Gastroesophageal sphincter (tissue), 4 donors: ENCODE results near the gene SORD. TPM values are rescaled to one million over a fixed set of nuclear protein-coding genes. Genes with fewer than 3 reads are reported as not detected.
"Not testable (repeated sequence)": the region's sequence is repeated elsewhere in the genome, so short reads cannot be mapped to it uniquely, and the experiment has no call there.

Experiments used
- ATAC-seq: fragments of 150-250 bp; one replicate; pipeline ENCODE4 v1.9.1; 2016; ENCODE audit warnings: mild to moderate bottlenecking, moderate library complexity
- H3K27ac ChIP-seq, 4 donors: fragments of 200-600 bp; sonication (generic) in 3 of 4; 1 replicate in 3 of 4; 2 replicates in 1 of 4; pipeline ENCODE4 v1.5.1; 2016 to 2019
- H3K27me3 ChIP-seq: fragments of 200-600 bp; sonication (generic); one replicate; pipeline ENCODE4 v1.5.1; 2019
- H3K36me3 ChIP-seq, 2 donors: fragments of 200-600 bp; sonication (generic); one replicate each; pipeline ENCODE4 v1.5.1; 2019; ENCODE audit warnings: control low read depth in 1 of 2
- H3K4me1 ChIP-seq, 3 donors: fragments of 200-600 bp; sonication (generic); 1 replicate in 2 of 3; 2 replicates in 1 of 3; pipeline ENCODE4 v1.5.1; 2016 to 2019; ENCODE audit warnings: control low read depth in 2 of 3
- H3K4me3 ChIP-seq, 2 donors: fragments of 200-600 bp; sonication (generic); one replicate each; pipeline ENCODE4 v1.5.1; 2019; ENCODE audit warnings: mild to moderate bottlenecking in 1 of 2, moderate library complexity in 1 of 2
- H3K9me3 ChIP-seq, 3 donors: fragments of 200-600 bp; sonication (generic); one replicate each; pipeline ENCODE4 v1.5.1; 2017 to 2019; ENCODE audit warnings: control low read depth in 2 of 3
- CTCF ChIP-seq, 4 experiments: fragments of 200-600 bp in 2 of 4; fragments of 450-650 bp in 2 of 4; sonication (generic) in 1 of 4; IDR thresholded peaks; one replicate each; pipeline ENCODE4 v1.5.1; 2017 to 2019; ENCODE audit warnings: antibody characterized with exemption in 4 of 4, mild to moderate bottlenecking in 2 of 4, moderate library complexity in 2 of 4
- EP300 ChIP-seq: sonication (generic); formaldehyde crosslinking; IDR thresholded peaks from one replicate; pipeline ENCODE4 v1.6.1; 2017; ENCODE audit warnings: antibody characterized with exemption, mild to moderate bottlenecking
- POLR2A ChIP-seq, 2 donors: fragments of 450-650 bp; IDR thresholded peaks; one replicate each; pipeline ENCODE4 v1.6.1; 2017; ENCODE audit warnings: antibody characterized with exemption in 2 of 2, mild to moderate bottlenecking in 2 of 2, moderate library complexity in 1 of 2
- POLR2AphosphoS5 ChIP-seq: sonication (generic); formaldehyde crosslinking; IDR thresholded peaks from one replicate; pipeline ENCODE4 v1.6.1; 2017; ENCODE audit warnings: antibody characterized with exemption
- WGBS, 2 donors: methylation state at CpG; one replicate each; pipeline ENCODE4 v1.1.5; 2018; ENCODE audit warnings: low coverage in 1 of 2; 5-methylcytosine and 5-hydroxymethylcytosine counted together
- total RNA-seq, 4 donors: library from RNA; depleted of rRNA; stranded (reverse); fragments of >200 nt; gene quantifications; one replicate each; pipeline ENCODE4 v1.1.0, GENCODE V29; 2016

Gene SORD
- total RNA-seq, 4 donors from 2014 or later = 2.6 to 9.4 (median 7.9) TPM

GRCh38 chr15:45101749-45102148 is 78.8 kb downstream of the SORD start:
- Histone ChIP-seq H3K9me3 (no peaks in the 10 kb centered on the region), H3K4me3 (no peak overlapping the region), H3K36me3 (no peaks in the 10 kb centered on the region), H3K27me3 (peaks cover 11% of the 10 kb centered on the region), H3K4me1 (no peaks in the 10 kb centered on the region), H3K27ac (no peak overlapping the region)
- ATAC-seq = no peak
- 60 to 73% methylated on average over 1 to 7 of the region's 12 CpGs for WGBS, 2 donors
- TF ChIP-seq POLR2AphosphoS5 (no peak), EP300 (no peak), POLR2A (IDR thresholded peaks at IDR 0.05) (no peak), CTCF (IDR thresholded peaks at IDR 0.05) (no peak)

GRCh38 chr15:45102226-45102625 is 79.2 kb downstream of the SORD start:
- H3K9me3 ChIP-seq = no peaks in the 10 kb centered on the region
- WGBS, 2 donors = 67% methylated on average over 1 of the region's 6 CpGs; no CpG with 5 or more reads in 1 of the 2 donors
- no peak overlapping the region for H3K27ac ChIP-seq
- no peak for TF ChIP-seq POLR2A (IDR thresholded peaks at IDR 0.05)
- TF ChIP-seq POLR2AphosphoS5 = no peak
- no peak for TF ChIP-seq CTCF (IDR thresholded peaks at IDR 0.05)
- TF ChIP-seq EP300 = no peak
- no peaks in the 10 kb centered on the region for H3K36me3 ChIP-seq
- no peak overlapping the region for H3K4me3 ChIP-seq
- ATAC-seq = no peak
- peaks cover 11% of the 10 kb centered on the region for H3K27me3 ChIP-seq
- H3K4me1 ChIP-seq = no peaks in the 10 kb centered on the region

- not testable (repeated sequence) for H3K9me3 ChIP-seq, H3K27ac ChIP-seq, ATAC-seq, H3K4me1 ChIP-seq, H3K4me3 ChIP-seq, H3K36me3 ChIP-seq
- 75 to 92% methylated on average over 1 to 2 of the region's 9 CpGs for WGBS, 2 donors
- peaks cover 22% of the 10 kb centered on the region for H3K27me3 ChIP-seq
Measured at GRCh38 chr15:45104170-45104569, 81.2 kb downstream of the SORD start.

- WGBS, 2 donors = 88% methylated on average over 7 of the region's 11 CpGs; no CpG with 5 or more reads in 1 of the 2 donors
- H3K4me3 ChIP-seq = no peak overlapping the region
- H3K27me3 ChIP-seq = peaks cover 36% of the 10 kb centered on the region
- ATAC-seq = no peak
- H3K27ac ChIP-seq = no peak overlapping the region
- H3K4me1 ChIP-seq = no peaks in the 10 kb centered on the region
- H3K36me3 ChIP-seq = no peaks in the 10 kb centered on the region
- H3K9me3 ChIP-seq = no peaks in the 10 kb centered on the region
- no peak for TF ChIP-seq EP300
- no peak for TF ChIP-seq POLR2AphosphoS5
- TF ChIP-seq POLR2A (IDR thresholded peaks at IDR 0.05) = no peak
Measured at GRCh38 chr15:45105586-45105985, 82.6 kb downstream of the SORD start.

- H3K27me3 ChIP-seq = peaks cover 40% of the 10 kb centered on the region
- no peaks in the 10 kb centered on the region for H3K4me1 ChIP-seq
- H3K27ac ChIP-seq = no peak overlapping the region
- no peak overlapping the region for H3K4me3 ChIP-seq
- H3K9me3 ChIP-seq = no peaks in the 10 kb centered on the region
- WGBS, 2 donors = 55% methylated on average over 4 of the region's 15 CpGs; no CpG with 5 or more reads in 1 of the 2 donors
- no peak for TF ChIP-seq EP300
- no peak for TF ChIP-seq CTCF (IDR thresholded peaks at IDR 0.05)
- TF ChIP-seq POLR2AphosphoS5 = no peak
- no peak for TF ChIP-seq POLR2A (IDR thresholded peaks at IDR 0.05)
- H3K36me3 ChIP-seq = no peaks in the 10 kb centered on the region
- no peak for ATAC-seq
Measured at GRCh38 chr15:45106002-45106790, 83.2 kb downstream of the SORD start.

- peaks cover 0 to 14% (median 5%) of the 10 kb centered on the region in 3 donors for H3K4me1 ChIP-seq
- 100% methylated on average over 1 of the region's 10 CpGs for WGBS, 2 donors
- ATAC-seq = no peak
- H3K9me3 ChIP-seq = no peaks in the 10 kb centered on the region
- H3K4me3 ChIP-seq = no peak overlapping the region
- no peak overlapping the region for H3K27ac ChIP-seq
- H3K27me3 ChIP-seq = peaks cover 59% of the 10 kb centered on the region
- H3K36me3 ChIP-seq = no peaks in the 10 kb centered on the region
- TF ChIP-seq CTCF (IDR thresholded peaks at IDR 0.05) (no peak), EP300 (no peak), POLR2AphosphoS5 (no peak), POLR2A (IDR thresholded peaks at IDR 0.05) (no peak)
Measured at GRCh38 chr15:45107941-45108630, 85.1 kb downstream of the SORD start.
